Smooth muscle cell (in vitro differentiated cells): ENCODE measurements around the gene IL36B. TPM values are rescaled to one million over a fixed set of nuclear protein-coding genes. Genes with fewer than 3 reads are reported as not detected.

ENCODE experiments used
- DNase-seq: peaks from one replicate; lab custom pipeline; 2025; ENCODE audit not compliant: unreplicated experiment; lab: John Stamatoyannopoulos, UW
- H2AFZ ChIP-seq: fragments of 200-600 bp; sonication (generic); 2 replicates; pipeline ENCODE4 v1.6.0; 2016; ENCODE audit warnings: antibody characterized with exemption, low read depth, mild to moderate bottlenecking
- H3F3A ChIP-seq: fragments of 200-600 bp; sonication (generic); 2 replicates; pipeline ENCODE4 v1.6.0; 2017; ENCODE audit warnings: antibody characterized with exemption, low read depth
- H3K27ac ChIP-seq: fragments of 200-600 bp; sonication (generic); 2 replicates; pipeline ENCODE4 v1.5.1; 2016; ENCODE audit warnings: low read depth, mild to moderate bottlenecking
- H3K27me3 ChIP-seq: fragments of 200-600 bp; sonication (generic); 2 replicates; pipeline ENCODE4 v1.6.1; 2016; ENCODE audit warnings: low read depth, mild to moderate bottlenecking
- H3K36me3 ChIP-seq: fragments of 200-600 bp; sonication (generic); 2 replicates; pipeline ENCODE4 v1.5.1; 2016; ENCODE audit warnings: low read depth
- H3K4me1 ChIP-seq: fragments of 200-600 bp; sonication (generic); 2 replicates; pipeline ENCODE4 v1.5.1; 2016; ENCODE audit warnings: low read depth
- H3K4me2 ChIP-seq: fragments of 200-600 bp; sonication (generic); 2 replicates; pipeline ENCODE4 v1.6.0; 2016; ENCODE audit warnings: mild to moderate bottlenecking
- H3K4me3 ChIP-seq: fragments of 200-600 bp; sonication (generic); 2 replicates; pipeline ENCODE4 v1.5.1; 2016; ENCODE audit warnings: mild to moderate bottlenecking
- H3K79me2 ChIP-seq: fragments of 200-600 bp; sonication (generic); 2 replicates; pipeline ENCODE4 v1.6.0; 2016; ENCODE audit warnings: low read depth, mild to moderate bottlenecking
- H3K9ac ChIP-seq: fragments of 200-600 bp; sonication (generic); 2 replicates; pipeline ENCODE4 v1.6.0; 2016; ENCODE audit warnings: low read depth
- H3K9me3 ChIP-seq: fragments of 200-600 bp; sonication (generic); replicated peaks from 2 replicates; pipeline ENCODE4 v1.5.1; 2016; ENCODE audit warnings: low read depth
- H4K20me1 ChIP-seq: fragments of 200-600 bp; sonication (generic); 2 replicates; pipeline ENCODE4 v1.6.0; 2016; ENCODE audit warnings: low read depth
- CTCF ChIP-seq: fragments of 200-600 bp; sonication (generic); IDR thresholded peaks from 2 replicates; pipeline ENCODE4 v1.5.1; 2017; ENCODE audit warnings: borderline replicate concordance, mild to moderate bottlenecking, antibody characterized with exemption; ENCODE audit not compliant: insufficient read depth, poor library complexity, severe bottlenecking
- WGBS: methylation state at CpG from one replicate; pipeline ENCODE4 v1.1.7; 2016; ENCODE audit warnings: low lambda C conversion rate; 5-methylcytosine and 5-hydroxymethylcytosine counted together
- polyA plus RNA-seq: library from polyadenylated mRNA; unstranded; fragments of >200 nt; fragmentation: Nextera tagmentation; extraction: Ambion mirVana; gene quantifications from 2 replicates; pipeline ENCODE4 v1.2.1, GENCODE V29; 2016
- total RNA-seq: library from RNA; depleted of rRNA; stranded (reverse); fragments of >200 nt; gene quantifications from 2 replicates; pipeline ENCODE4 v1.2.3, GENCODE V29; 2014

Gene IL36B
- total and polyA plus RNA-seq, 2 experiments from 2014 or later = not detected

- Histone ChIP-seq H4K20me1 (no peaks in the 10 kb centered on the region), H3K9me3 (peaks cover 6% of the 10 kb centered on the region), H3K27me3 (no peaks in the 10 kb centered on the region), H2AFZ (no peak overlapping the region), H3K4me1 (no peaks in the 10 kb centered on the region), H3K4me3 (no peak overlapping the region), H3K9ac (no peak overlapping the region), H3K27ac (no peak overlapping the region), H3F3A (no peaks in the 10 kb centered on the region), H3K79me2 (no peaks in the 10 kb centered on the region), H3K4me2 (no peak overlapping the region), H3K36me3 (no peaks in the 10 kb centered on the region)
- 82% methylated on average over 2 of the region's 2 CpGs for WGBS
- TF ChIP-seq CTCF = no peak
- no peak for DNase-seq
These were observed 58.0 kb downstream of the IL36B start for GRCh38 chr2:112994648-112995047.

GRCh38 chr2:112993831-112994230 is 58.8 kb downstream of the IL36B start:
- no peaks in the 10 kb centered on the region for H3K27me3 ChIP-seq

GRCh38 chr2:112989611-112990010 is 63.1 kb downstream of the IL36B start:
- Histone ChIP-seq H3K4me3 (no peak overlapping the region), H3K9ac (no peak overlapping the region), H3K9me3 (peaks cover 6% of the 10 kb centered on the region), H3K27ac (no peak overlapping the region), H3K4me1 (no peaks in the 10 kb centered on the region), H3K36me3 (no peaks in the 10 kb centered on the region), H3K79me2 (no peaks in the 10 kb centered on the region), H3K4me2 (no peak overlapping the region), H3F3A (no peaks in the 10 kb centered on the region), H2AFZ (no peak overlapping the region), H3K27me3 (no peaks in the 10 kb centered on the region), H4K20me1 (no peaks in the 10 kb centered on the region)
- TF ChIP-seq CTCF = no peak
- 78% methylated on average over 3 of the region's 3 CpGs for WGBS
- no peak for DNase-seq

More at GRCh38 chr2:112993831-112994230, 58.8 kb downstream of the IL36B start:
- no peak for DNase-seq
- H3K9me3 ChIP-seq = peaks cover 6% of the 10 kb centered on the region
- H3K79me2 ChIP-seq = no peaks in the 10 kb centered on the region
- H4K20me1 ChIP-seq = no peaks in the 10 kb centered on the region
- H2AFZ ChIP-seq = no peak overlapping the region
- no peak overlapping the region for H3K9ac ChIP-seq
- H3K4me1 ChIP-seq = no peaks in the 10 kb centered on the region
- H3K4me3 ChIP-seq = no peak overlapping the region
- no peak overlapping the region for H3K4me2 ChIP-seq
- no peaks in the 10 kb centered on the region for H3K36me3 ChIP-seq
- no peak for TF ChIP-seq CTCF
- no peaks in the 10 kb centered on the region for H3F3A ChIP-seq
- H3K27ac ChIP-seq = no peak overlapping the region

GRCh38 chr2:112985090-112985489 is 67.6 kb downstream of the IL36B start:
- DNase-seq = no peak
- Histone ChIP-seq H3K4me3 (no peak overlapping the region), H3K4me2 (no peak overlapping the region), H3K9me3 (no peaks in the 10 kb centered on the region), H3K27ac (no peak overlapping the region), H3K79me2 (no peaks in the 10 kb centered on the region), H3K4me1 (no peaks in the 10 kb centered on the region), H3K27me3 (peaks cover 21% of the 10 kb centered on the region), H3F3A (no peaks in the 10 kb centered on the region), H2AFZ (no peak overlapping the region), H4K20me1 (no peaks in the 10 kb centered on the region), H3K36me3 (no peaks in the 10 kb centered on the region), H3K9ac (no peak overlapping the region)
- TF ChIP-seq CTCF = no peak
- WGBS = 90% methylated on average over 5 of the region's 5 CpGs
